Renal pelvis (tissue), 4 donors: ENCODE results near the gene GRIK1. TPM values are rescaled to one million over a fixed set of nuclear protein-coding genes. Genes with fewer than 3 reads are reported as not detected.
"Not testable (repeated sequence)": the region's sequence is repeated elsewhere in the genome, so short reads cannot be mapped to it uniquely, and the experiment has no call there.

Source experiments
- DNase-seq: peaks from one replicate; pipeline ENCODE4 v3.0.0-alpha.2; 2013
- polyA plus RNA-seq, 3 donors: library from polyadenylated mRNA; unstranded; fragments of 120-200 nt; gene quantifications; one replicate each; pipeline ENCODE4 v1.2.1, GENCODE V29; 2013; ENCODE audit not compliant: insufficient read length in 3 of 3

Gene GRIK1
- polyA plus RNA-seq, 3 donors, result 1.5 to 2.0 (median 1.7) TPM

- no peak for DNase-seq
Observed at GRCh38 chr21:29610779-29611360, 328.9 kb downstream of the GRIK1 start.

DNA sequence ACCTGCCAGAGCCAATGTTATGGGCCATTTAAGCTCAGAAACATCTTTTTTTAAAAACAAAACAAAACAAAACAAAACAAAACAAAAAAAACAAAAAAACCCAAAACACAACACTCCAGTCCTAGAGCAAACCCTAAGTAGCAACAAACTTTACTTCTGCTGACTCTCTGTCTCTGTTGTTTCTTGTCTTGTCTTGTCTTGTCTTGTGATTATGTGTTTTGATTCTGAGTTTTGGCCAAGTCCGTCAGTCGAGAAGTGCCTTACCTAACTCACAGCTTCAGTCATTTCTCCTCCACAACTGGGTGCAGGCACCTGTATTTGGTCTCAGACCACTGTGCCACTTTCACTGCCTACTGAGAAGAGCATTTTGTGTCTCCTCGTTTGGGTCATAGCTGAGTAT lies 333.2 kb downstream of the GRIK1 start:
- DNase-seq, result no peak

GRCh38 chr21:29605219-29605618 lies 334.6 kb downstream of the GRIK1 start:
- DNase-seq, result not testable (repeated sequence)

GRCh38 chr21:29604076-29604475 lies 335.7 kb downstream of the GRIK1 start:
- no peak for DNase-seq

DNA sequence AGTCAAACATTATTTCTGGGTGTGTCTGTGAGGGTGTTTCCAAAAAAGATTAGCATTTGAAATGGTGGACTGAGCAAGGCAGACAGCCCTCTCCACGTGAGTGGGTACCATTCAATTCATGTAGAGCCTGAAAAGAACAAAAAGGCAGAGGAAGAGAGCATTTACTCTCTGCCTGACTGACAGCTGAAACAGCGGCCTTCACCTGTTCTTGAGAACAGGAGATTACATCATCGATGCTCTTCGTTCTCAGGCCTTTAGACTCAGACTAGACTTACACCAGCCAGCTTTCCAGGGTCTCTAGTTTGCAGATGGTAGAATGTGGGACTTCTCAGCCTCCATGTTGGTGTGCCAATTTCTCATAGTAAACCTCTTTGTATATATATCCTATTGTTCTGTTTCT lies 338.7 kb downstream of the GRIK1 start:
- DNase-seq, result no peak

DNA sequence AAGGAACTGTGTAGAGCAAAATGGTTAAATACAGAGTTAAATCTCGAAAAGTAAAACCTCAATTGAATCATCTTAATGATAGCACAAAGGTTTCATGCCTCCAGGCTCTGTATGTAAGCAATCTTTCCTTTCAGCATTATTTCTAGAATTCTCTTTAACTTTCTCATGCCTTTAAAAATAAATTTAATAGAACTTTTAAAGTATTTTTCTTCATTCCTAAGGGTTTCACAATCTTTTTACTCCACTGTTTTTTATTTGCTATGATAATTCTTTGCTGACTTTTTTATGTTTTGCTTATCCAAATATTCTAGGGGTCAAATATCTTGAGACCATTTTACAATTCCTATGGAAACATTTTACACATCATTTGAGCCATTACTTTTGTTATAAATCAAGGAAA lies 353.1 kb downstream of the GRIK1 start:
- no peak for DNase-seq

DNA sequence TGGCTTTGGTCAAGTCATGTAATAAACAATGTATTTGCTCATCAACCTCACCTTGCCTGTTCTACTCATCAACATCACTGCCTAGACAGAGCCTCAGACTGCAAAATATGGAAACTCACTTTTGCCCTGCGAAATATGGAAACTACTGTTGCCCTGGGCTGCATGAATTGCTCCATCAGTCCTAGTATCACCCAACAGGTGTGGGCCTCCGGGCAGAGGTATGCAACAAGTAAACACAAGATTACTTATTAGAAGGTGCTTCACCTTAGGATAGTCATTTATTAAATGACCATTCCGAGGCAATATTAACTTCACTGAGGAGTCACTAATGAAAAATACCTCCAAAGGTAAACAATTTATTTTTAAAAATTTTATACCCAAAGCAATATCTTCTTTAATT lies 354.3 kb downstream of the GRIK1 start:
- no peak for DNase-seq

GRCh38 chr21:29583424-29583924 lies 356.3 kb downstream of the GRIK1 start:
- DNase-seq, result no peak

GRCh38 chr21:29582855-29583254 lies 356.9 kb downstream of the GRIK1 start:
- no peak for DNase-seq

DNA sequence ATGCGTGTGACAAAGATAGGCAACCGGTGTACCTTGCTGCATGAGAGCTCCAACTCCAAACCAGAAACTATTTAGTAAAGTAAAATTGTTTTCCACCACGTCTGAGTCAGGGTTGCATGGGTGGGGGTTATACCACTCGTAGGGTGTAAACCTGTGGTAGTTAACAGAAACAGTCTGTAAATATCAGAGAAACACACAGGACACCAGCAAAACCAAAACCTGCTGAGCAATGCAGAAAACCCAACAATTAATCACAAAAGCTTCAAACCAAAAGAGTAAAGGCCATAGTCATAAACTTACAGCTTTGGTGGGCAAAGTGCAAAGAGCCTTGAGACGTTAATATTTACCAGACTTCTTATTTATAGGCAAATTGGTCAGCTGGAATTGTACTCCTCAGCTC lies 358.4 kb downstream of the GRIK1 start:
- DNase-seq, result no peak

DNA sequence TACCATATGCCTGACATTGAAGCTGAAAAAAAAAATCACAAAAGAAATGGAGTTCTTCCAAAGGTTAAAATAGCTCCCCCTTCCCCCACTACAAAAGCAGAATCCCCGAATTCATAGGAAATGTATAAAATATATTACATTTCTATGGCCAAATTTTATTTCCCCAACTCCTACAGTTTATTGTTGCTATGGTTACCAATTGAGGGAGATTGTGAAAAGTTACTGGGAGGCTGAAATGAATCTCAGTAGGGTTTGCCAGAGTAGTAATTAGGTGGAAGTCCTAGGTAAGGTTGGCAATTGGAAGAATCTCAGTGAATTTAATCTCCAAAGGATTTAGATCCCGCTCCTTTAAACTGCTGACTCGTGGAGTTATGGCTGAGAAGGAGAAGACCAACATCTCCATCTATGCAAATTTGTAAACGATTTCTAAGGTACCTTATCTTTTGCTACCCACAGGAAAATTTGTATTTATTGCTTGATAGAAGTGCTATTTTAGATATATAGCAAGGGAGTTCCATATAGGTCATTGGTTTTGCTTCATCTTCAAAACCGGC lies 359.0 kb downstream of the GRIK1 start:
- no peak for DNase-seq

DNA sequence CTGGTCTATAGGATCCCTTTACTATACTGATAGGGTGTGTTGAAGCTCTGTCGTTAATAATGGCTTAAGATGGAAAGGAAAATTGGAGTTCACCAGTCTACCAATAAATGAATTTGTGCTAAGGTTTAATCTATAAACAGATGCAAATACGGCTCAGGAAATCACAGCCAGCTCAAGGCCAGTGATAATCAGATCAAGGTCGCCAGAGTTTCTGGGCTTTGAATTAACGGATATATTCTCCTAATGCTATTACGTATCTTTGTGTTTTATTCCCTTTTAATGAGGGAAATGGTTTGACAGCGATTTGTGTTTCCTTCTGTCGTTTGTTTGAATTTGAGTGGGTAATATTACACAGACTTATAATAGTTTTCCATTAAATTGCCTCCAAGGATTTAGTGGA lies 361.5 kb downstream of the GRIK1 start:
- no peak for DNase-seq

GRCh38 chr21:29571949-29572348 lies 367.8 kb downstream of the GRIK1 start:
- no peak for DNase-seq

DNA sequence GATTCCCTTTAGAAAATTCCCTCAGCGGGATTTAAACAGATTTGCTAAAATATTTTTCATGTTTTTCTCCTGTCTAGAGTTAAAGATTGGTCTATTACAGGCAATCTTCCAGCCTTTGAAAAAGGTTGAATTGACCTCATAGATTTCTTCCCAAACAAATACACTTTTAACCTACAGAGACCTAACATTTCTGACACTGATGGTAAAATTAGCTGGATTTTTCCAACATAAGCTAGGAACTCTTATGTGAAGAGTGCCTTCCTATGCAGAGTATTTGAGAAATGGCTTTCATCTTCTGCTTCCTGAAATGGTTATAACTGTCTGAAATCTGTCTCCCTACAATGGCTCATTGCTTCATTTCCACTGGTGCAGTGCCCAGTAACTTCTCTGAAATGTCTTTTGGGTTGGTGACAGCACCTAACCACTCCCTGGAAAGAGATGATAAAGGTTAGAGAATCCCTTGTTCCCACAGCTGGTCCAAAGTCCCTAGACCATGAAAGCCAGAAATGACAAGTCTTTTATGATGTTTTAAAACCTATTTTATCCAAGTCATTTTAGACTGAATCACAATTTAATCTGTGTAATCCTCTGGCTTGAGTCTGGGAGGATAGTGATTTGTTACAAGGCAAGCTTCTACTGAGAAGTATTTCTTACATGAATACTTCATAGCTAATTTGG lies 371.6 kb downstream of the GRIK1 start:
- no peak for DNase-seq

DNA sequence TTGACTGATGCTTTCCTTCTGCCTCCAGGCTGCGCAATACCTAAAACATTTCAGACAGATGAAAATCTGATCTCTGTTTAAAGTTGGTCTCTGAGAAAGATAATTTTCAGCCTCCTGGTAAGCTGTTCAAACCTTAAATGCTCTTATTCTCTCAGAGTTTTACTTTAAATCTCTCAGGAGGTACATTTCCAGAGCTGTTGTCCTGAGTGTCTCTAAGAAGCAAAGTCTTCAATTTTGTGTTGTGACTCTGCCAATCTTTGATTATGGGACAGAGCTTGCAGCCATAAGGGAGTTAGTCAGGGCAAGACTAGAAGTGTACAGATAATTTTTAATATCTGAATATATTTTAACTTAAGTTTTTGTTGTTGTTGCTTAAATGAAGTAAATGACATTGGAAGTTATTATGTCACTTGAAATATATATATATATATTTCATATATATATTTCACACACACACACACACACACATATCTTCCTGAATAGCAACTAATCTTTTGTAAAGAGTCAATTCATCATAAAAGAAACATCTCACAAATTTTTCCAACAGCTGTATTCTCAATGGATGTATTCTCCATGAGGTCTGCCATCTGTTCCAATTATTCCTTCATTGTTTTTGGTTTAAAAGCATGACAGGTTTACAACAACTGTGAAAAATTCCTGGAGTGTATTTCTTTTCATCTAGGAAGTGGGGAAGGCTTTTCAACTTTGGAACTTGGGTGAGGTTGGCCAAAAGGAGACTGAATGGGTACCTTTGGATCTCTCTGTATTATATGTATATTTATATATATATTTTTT lies 381.7 kb downstream of the GRIK1 start:
- DNase-seq, result no peak

DNA sequence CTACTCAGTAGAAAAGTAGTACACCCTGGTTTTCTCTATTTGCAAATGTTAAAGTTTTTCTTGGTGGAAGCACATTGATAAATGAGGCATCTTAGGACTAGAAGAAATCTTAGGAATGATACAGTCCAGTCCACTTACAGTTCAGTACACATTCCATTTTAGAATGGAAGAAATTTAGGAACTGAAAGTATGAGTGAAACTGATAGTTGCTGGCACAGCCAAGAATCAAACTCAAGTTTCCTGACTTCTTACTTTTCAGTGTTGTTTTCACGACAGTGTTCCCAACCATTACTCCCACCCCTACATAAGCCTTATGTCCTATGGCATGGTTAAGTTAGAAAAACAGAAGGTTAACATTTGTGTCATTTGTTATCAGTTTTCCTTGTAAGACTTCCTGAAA lies 382.6 kb downstream of the GRIK1 start:
- DNase-seq, result no peak

DNA sequence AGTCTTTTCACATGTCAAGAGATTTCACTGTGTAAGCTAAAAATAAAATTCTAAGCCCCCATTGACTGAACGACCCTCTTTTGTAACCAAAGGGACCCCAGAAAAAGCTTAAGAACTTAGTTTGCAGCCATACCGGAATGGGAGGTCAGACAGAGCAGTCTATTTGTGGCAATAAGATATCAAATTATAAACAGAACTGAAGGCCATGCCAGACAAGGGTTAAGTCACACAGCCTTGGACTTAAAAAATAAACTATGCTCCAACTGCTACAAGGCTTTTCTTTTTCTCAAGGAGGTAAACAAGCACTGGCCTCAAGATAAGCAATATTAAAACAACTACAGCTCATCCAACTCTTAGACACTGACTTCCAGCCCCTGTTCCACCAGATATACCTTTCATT lies 384.2 kb downstream of the GRIK1 start:
- DNase-seq, result no peak

- no peak for DNase-seq
Observed at GRCh38 chr21:29550205-29550604, 389.6 kb downstream of the GRIK1 start.

- no peak for DNase-seq
Observed at GRCh38 chr21:29549614-29550013, 390.2 kb downstream of the GRIK1 start.

DNA sequence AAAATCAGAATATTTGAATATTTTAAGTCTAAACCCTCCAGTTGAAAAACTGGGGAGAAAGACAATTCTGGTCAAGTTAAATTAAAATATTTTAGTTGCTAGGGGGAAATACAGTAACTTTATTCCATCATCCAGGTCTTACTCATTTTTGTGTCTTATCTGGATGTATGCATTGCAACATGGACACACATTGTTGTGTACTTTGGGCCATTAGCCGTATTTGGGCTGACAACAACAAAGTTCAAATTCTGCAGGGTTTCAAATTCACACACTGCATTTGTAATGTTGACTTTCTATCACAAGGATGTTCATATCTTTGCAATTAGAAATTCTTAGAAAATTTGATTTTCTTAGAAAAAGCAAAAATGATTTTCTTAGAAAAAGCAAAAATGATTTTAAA lies 391.8 kb downstream of the GRIK1 start:
- no peak for DNase-seq

DNA sequence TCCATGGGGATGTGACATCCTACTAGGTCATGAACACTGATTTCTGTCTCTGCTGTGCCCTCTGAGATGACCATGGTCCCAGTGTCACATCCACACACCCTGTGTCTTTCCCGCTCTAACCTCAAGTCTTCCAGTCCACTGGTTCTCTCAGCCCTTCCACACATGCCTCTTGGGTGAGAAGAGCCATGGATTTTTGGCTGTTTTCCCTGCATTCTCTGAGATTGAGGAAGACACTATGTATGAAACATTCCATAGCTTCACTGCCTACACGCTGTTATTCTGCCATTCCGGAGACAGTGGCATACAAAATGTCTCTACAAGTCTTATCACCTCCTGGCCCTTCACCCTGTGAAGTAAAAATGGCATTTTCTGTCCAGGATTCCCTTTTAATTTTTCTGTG lies 393.7 kb downstream of the GRIK1 start:
- DNase-seq, result no peak

- no peak for DNase-seq
Observed at GRCh38 chr21:29540289-29540688, 399.5 kb downstream of the GRIK1 start.

GRCh38 chr21:29538115-29538514 lies 401.7 kb downstream of the GRIK1 start:
- no peak for DNase-seq
